ENCODE measurements around the gene TAB2.
"Not testable (repeated sequence)": the region's sequence is repeated elsewhere in the genome, so short reads cannot be mapped to it uniquely, and the experiment has no call there.

TAB2 gene

DNA sequence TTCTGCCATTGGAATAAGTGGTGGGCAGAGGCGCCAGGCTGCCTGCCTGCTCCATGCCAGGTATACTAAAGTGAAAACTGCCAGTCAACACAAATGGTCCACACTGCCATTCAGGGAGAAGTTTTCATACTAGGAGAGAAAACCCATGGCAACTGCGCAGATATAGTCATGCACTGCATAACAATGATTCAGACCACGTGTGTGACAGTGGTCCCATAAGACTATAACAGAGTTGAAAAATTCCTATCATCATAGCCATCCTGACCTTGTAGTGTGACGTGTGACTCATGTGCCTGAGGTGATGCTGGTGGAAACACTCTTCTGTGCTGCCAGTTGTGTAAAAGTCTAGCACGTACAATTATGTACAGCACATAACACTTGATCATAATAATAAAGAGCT lies 142.2 kb downstream of the TAB2 start:
- DNase-seq (ENCODE audit: low read depth in 2 of 2): no peak

DNA sequence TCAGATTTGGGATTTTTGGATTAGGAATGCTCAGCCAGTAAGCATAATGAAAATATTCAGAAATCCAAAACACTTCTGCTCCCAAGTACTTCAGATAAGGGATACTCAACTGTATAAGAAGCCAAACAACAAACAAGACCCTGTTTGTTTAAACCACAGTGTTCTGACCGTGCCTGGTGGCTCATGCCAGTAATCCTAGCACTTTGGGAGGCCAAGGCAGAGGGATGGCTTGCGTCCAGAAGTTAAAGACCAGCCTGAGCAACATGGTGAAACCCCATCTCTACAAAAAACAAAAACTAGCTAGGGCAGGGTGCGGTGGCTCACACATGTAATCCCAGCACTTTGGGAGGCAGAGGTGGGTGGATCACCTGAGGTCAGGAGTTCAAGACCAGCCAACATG lies 142.7 kb downstream of the TAB2 start:
- DNase-seq (ENCODE audit: low read depth in 2 of 2): not testable (repeated sequence)

Measured in stimulated activated CD4-positive, alpha-beta T cell treated with anti-CD3 and anti-CD28 coated beads, Interleukin-12 subunit alpha, Interleukin-12 subunit beta, amount 100 ng/mL, for 24 hours (primary cell).